ENCODE measurements around the gene PPFIBP2.

DNA sequence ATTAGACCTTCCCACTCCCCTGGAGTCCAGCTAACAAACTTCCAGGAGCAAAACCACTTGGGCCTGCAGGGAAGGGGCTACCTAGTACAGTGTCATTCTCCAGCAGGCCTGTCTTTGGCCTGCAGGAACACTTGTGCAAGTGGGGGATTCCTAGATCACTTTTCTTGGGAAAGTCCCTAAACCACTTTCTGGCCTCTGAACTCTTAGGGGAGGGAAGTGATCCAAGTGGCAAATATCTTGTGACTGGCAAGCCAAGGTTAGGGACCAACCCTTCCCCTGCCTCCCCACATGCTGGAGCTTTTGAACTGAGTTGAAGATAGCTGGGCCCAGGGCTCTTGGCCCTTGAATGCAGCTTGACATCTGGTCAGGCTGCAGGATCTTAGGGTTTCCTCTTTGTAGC is 17.2 kb downstream of the PPFIBP2 start:
- TF ChIP-seq, protein P1, sequence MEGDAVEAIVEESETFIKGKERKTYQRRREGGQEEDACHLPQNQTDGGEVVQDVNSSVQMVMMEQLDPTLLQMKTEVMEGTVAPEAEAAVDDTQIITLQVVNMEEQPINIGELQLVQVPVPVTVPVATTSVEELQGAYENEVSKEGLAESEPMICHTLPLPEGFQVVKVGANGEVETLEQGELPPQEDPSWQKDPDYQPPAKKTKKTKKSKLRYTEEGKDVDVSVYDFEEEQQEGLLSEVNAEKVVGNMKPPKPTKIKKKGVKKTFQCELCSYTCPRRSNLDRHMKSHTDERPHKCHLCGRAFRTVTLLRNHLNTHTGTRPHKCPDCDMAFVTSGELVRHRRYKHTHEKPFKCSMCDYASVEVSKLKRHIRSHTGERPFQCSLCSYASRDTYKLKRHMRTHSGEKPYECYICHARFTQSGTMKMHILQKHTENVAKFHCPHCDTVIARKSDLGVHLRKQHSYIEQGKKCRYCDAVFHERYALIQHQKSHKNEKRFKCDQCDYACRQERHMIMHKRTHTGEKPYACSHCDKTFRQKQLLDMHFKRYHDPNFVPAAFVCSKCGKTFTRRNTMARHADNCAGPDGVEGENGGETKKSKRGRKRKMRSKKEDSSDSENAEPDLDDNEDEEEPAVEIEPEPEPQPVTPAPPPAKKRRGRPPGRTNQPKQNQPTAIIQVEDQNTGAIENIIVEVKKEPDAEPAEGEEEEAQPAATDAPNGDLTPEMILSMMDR (IDR thresholded peaks at IDR 0.05) = no peak
- TF ChIP-seq POLR2AphosphoS5 (IDR thresholded peaks at IDR 0.05) (no peak), POLR2A (IDR thresholded peaks at IDR 0.05) (no peak)

Data from breast epithelium (tissue), 3 donors.